ENCODE results near the gene SH3TC1. TPM values are rescaled to one million over a fixed set of nuclear protein-coding genes. Genes with fewer than 3 reads are reported as not detected.

SH3TC1 gene
- total and polyA plus RNA-seq, 4 donors, result 6.5 to 34.6 (median 25.8) TPM

GRCh38 chr4:8270418-8270771, 71.3 kb downstream of the SH3TC1 start (continued):
- TF ChIP-seq HNF4G (IDR thresholded peaks at IDR 0.05) (no peak), SP1 (IDR thresholded peaks at IDR 0.05) (no peak)

- Histone ChIP-seq H3K9me3 (ENCODE audit: control insufficient read depth in 4 of 4, low read length in 3 of 4) (no peaks in the 10 kb centered on the region), H3K27me3 (ENCODE audit: control insufficient read depth in 4 of 4, insufficient read depth in 4 of 4, low read length in 3 of 4) (peaks cover 0 to 10% (median 3%) of the 10 kb centered on the region in 4 donors), H3K9ac (ENCODE audit: low read depth in 1 of 2, low read length in 2 of 2) (no peak overlapping the region), H3K27ac (ENCODE audit: low read depth in 1 of 2, low read length in 2 of 2) (no peak overlapping the region), H3K4me3 (ENCODE audit: low read depth in 1 of 3, low read length in 3 of 3) (no peak overlapping the region), H3K4me1 (ENCODE audit: control insufficient read depth in 4 of 4, insufficient read depth in 4 of 4, low read length in 3 of 4) (peaks cover 0 to 15% (median 0%) of the 10 kb centered on the region in 4 donors), H3K36me3 (ENCODE audit: control insufficient read depth in 4 of 4, insufficient read depth in 3 of 4, low read depth in 1 of 4, low read length in 3 of 4) (no peaks in the 10 kb centered on the region)
- WGBS, result 83% methylated on average over 27 of the region's 27 CpGs
- no peak for TF ChIP-seq RAD21 (IDR thresholded peaks at IDR 0.05)
- TF ChIP-seq REST (IDR thresholded peaks at IDR 0.05), result no peak
- no peak for TF ChIP-seq RXRA (IDR thresholded peaks at IDR 0.05)
- TF ChIP-seq MAX (IDR thresholded peaks at IDR 0.05), result no peak
- TF ChIP-seq ATF3 (IDR thresholded peaks at IDR 0.05), result no peak
- DNase-seq (ENCODE audit: low spot score), result no peak
These were observed 72.1 kb downstream of the SH3TC1 start for GRCh38 chr4:8270912-8271815.

GRCh38 chr4:8271821-8272220, 72.7 kb downstream of the SH3TC1 start:
- 93% methylated on average over 10 of the region's 10 CpGs for WGBS
- Histone ChIP-seq H3K4me1 (ENCODE audit: control insufficient read depth in 4 of 4, insufficient read depth in 4 of 4, low read length in 3 of 4) (peaks cover 0 to 15% (median 0%) of the 10 kb centered on the region in 4 donors), H3K9ac (ENCODE audit: low read depth in 1 of 2, low read length in 2 of 2) (no peak overlapping the region), H3K27me3 (ENCODE audit: control insufficient read depth in 4 of 4, insufficient read depth in 4 of 4, low read length in 3 of 4) (peaks cover 0 to 10% (median 3%) of the 10 kb centered on the region in 4 donors), H3K9me3 (ENCODE audit: control insufficient read depth in 4 of 4, low read length in 3 of 4) (no peaks in the 10 kb centered on the region), H3K36me3 (ENCODE audit: control insufficient read depth in 4 of 4, insufficient read depth in 3 of 4, low read depth in 1 of 4, low read length in 3 of 4) (no peaks in the 10 kb centered on the region), H3K27ac (ENCODE audit: low read depth in 1 of 2, low read length in 2 of 2) (no peak overlapping the region), H3K4me3 (ENCODE audit: low read depth in 1 of 3, low read length in 3 of 3) (no peak overlapping the region)
- no peak for DNase-seq (ENCODE audit: low spot score)
- no peak for TF ChIP-seq HNF4A (conservative IDR thresholded peaks at IDR 0.05)
- no peak for TF ChIP-seq MAX (IDR thresholded peaks at IDR 0.05)
- no peak for TF ChIP-seq FOXA2 (IDR thresholded peaks at IDR 0.05)
- no peak for TF ChIP-seq REST (IDR thresholded peaks at IDR 0.05)
- TF ChIP-seq CTCF (IDR thresholded peaks at IDR 0.05; ENCODE audit: low read depth, low read length, missing input control), result no peak
